SK-MEL-5 (cell line): ENCODE measurements around the gene SLC38A10. TPM values are rescaled to one million over a fixed set of nuclear protein-coding genes. Genes with fewer than 3 reads are reported as not detected.

Experiments used
- DNase-seq: peaks from one replicate; pipeline ENCODE4 v3.0.0-alpha.2; 2016; ENCODE audit warnings: low read depth, low spot score
- in situ Hi-C: cut with HindIII; loops from 2 replicates; pipeline ENCODE4 v1.10.0; 2016; ENCODE audit warnings: low sequenced_read_pairs, high pct_unique_total_duplicates, low pct_unique_long_range_greater_than_20kb
- polyA plus RNA-seq, 2 experiments: library from polyadenylated mRNA; depleted of rRNA; stranded (reverse); fragments of >200 nt; gene quantifications; 2 replicates each; pipeline ENCODE4 v1.2.3, GENCODE V29; 2015
- total RNA-seq: library from RNA; depleted of rRNA; stranded (reverse); fragments of >200 nt; shearing (Covaris generic); gene quantifications from 2 replicates; pipeline ENCODE4 v1.2.3, GENCODE V29; 2014; rRNA removed

Gene SLC38A10
- total RNA-seq, result 185 and 189 TPM in 2 replicates
- polyA plus RNA-seq (2015; cell fraction: cytosol; rRNA removed), result 304 and 381 TPM in 2 replicates
- polyA plus RNA-seq (2015; cell fraction: nucleus; rRNA removed), result 306 and 317 TPM in 2 replicates

- in situ Hi-C loops, result no loop called here
- DNase-seq, result peak; percentile 96
Observed at GRCh38 chr17:81295031-81295675, at the start of gene SLC38A10. Gene SLC38A10, minus strand, starts transcription at chr17:81295307. Its CDS starts 386 bp downstream, at chr17:81294921.

- in situ Hi-C loops, result no loop called here
- no peak for DNase-seq
Observed at GRCh38 chr17:81342269-81343070, 47.4 kb upstream of the SLC38A10 start.

- DNase-seq, result no peak
- in situ Hi-C loops, result no loop called here
Observed at GRCh38 chr17:81341516-81342268, 46.6 kb upstream of the SLC38A10 start.

- DNase-seq, result no peak
- in situ Hi-C loops, result no loop called here
Observed at GRCh38 chr17:81340607-81341515, 45.8 kb upstream of the SLC38A10 start.

- in situ Hi-C loops, result no loop called here
- no peak for DNase-seq
Observed at GRCh38 chr17:81339534-81340296, 44.6 kb upstream of the SLC38A10 start.

GRCh38 chr17:81339191-81339533 lies 44.1 kb upstream of the SLC38A10 start:
- no peak for DNase-seq
- in situ Hi-C loops, result no loop called here

- in situ Hi-C loops, result no loop called here
- DNase-seq, result no peak
Observed at GRCh38 chr17:81338274-81339190, 43.4 kb upstream of the SLC38A10 start.

- in situ Hi-C loops, result no loop called here
- DNase-seq, result peak; percentile 59
Observed at GRCh38 chr17:81337476-81337879, 42.4 kb upstream of the SLC38A10 start.

- in situ Hi-C loops, result no loop called here
Observed at GRCh38 chr17:81336930-81337325, 41.8 kb upstream of the SLC38A10 start.

GRCh38 chr17:81336296-81336929 lies 41.3 kb upstream of the SLC38A10 start:
- in situ Hi-C loops, result no loop called here
- no peak for DNase-seq

More at GRCh38 chr17:81336930-81337325, 41.8 kb upstream of the SLC38A10 start:
- DNase-seq, result no peak

GRCh38 chr17:81335773-81336157 lies 40.7 kb upstream of the SLC38A10 start:
- no peak for DNase-seq
- in situ Hi-C loops, result no loop called here

- in situ Hi-C loops, result no loop called here
- no peak for DNase-seq
Observed at GRCh38 chr17:81334987-81335772, 40.1 kb upstream of the SLC38A10 start.

- no peak for DNase-seq
- in situ Hi-C loops, result no loop called here
Observed at GRCh38 chr17:81334391-81334901, 39.3 kb upstream of the SLC38A10 start.

GRCh38 chr17:81333616-81334368 lies 38.7 kb upstream of the SLC38A10 start:
- DNase-seq, result no peak
- in situ Hi-C loops, result no loop called here
